K562 (cell line): ENCODE measurements around the gene RIPPLY3. TPM values are rescaled to one million over a fixed set of nuclear protein-coding genes. Genes with fewer than 3 reads are reported as not detected.

Source experiments
- CREB5 ChIP-seq: fragments of 250-450 bp; sonication (Bioruptor Pico); IDR thresholded peaks from 2 replicates; pipeline ENCODE4 v1.5.0; 2020; ENCODE audit warnings: mild to moderate bottlenecking
- CREM ChIP-seq: IDR thresholded peaks from 2 replicates; pipeline ENCODE4 v1.6.1; 2014; ENCODE audit warnings: antibody characterized with exemption, low read depth
- E2F4 ChIP-seq: sonication (generic); formaldehyde crosslinking; IDR thresholded peaks from 2 replicates; pipeline ENCODE4 v1.8.0; 2022; ENCODE audit warnings: mild to moderate bottlenecking, low read depth, missing genetic modification reagents
- GABPB2 ChIP-seq: fragments of 250-450 bp; sonication (Bioruptor Pico); conservative IDR thresholded peaks from 2 replicates; pipeline ENCODE4 v1.5.1; 2021; ENCODE audit warnings: mild to moderate bottlenecking
- GATA2 ChIP-seq: sonication (generic); formaldehyde crosslinking; IDR thresholded peaks from 2 replicates; pipeline ENCODE4 v1.4.0; 2020; ENCODE audit warnings: mild to moderate bottlenecking, missing genetic modification reagents
- HNRNPL ChIP-seq: fragments of 200-400 bp; formaldehyde crosslinking; IDR thresholded peaks from 2 replicates; pipeline ENCODE4 v1.6.1; 2017; ENCODE audit warnings: low read depth, mild to moderate bottlenecking, low read length
- JUND ChIP-seq, 2 experiments: IDR thresholded peaks; 2 replicates in 1 of 2; 3 replicates in 1 of 2; pipeline ENCODE4 v1.6.1; 2011; ENCODE audit warnings: borderline replicate concordance in 2 of 2, low read depth in 2 of 2, low read length in 2 of 2, improper control_type of control experiment in 1 of 2, missing biosample characterization in 1 of 2, missing genetic modification characterization in 1 of 2, missing genetic modification reagents in 1 of 2
- KDM2B ChIP-seq: fragments of 250-450 bp; sonication (Bioruptor Pico); IDR thresholded peaks from 2 replicates; pipeline ENCODE4 v1.8.0; 2021; ENCODE audit warnings: mild to moderate bottlenecking, moderate library complexity
- MBD1 ChIP-seq: fragments of 250-450 bp; sonication (Bioruptor Pico); IDR thresholded peaks from 2 replicates; pipeline ENCODE4 v1.8.0; 2022; ENCODE audit warnings: inconsistent platforms
- MLX ChIP-seq, 2 experiments: fragments of 450-650 bp in 1 of 2; sonication (generic) in 1 of 2; formaldehyde crosslinking; conservative IDR thresholded peaks; 2 replicates each; pipeline versions ENCODE4 v1.4.0 to v1.8.1; 2020 to 2022; ENCODE audit warnings: mild to moderate bottlenecking in 1 of 2, missing genetic modification reagents in 1 of 2
- MTA2 ChIP-seq: fragments of 450-650 bp; IDR thresholded peaks from 2 replicates; pipeline ENCODE4 v1.6.1; 2016; ENCODE audit warnings: low read depth
- NFXL1 ChIP-seq: fragments of 450-650 bp; formaldehyde crosslinking; IDR thresholded peaks from 2 replicates; pipeline ENCODE4 v1.4.0; 2021; ENCODE audit warnings: mild to moderate bottlenecking
- NR2C2 ChIP-seq, 2 experiments: fragments of 200-800 bp in 1 of 2; sonication (Bioruptor generic) in 1 of 2; sonication (generic) in 1 of 2; formaldehyde crosslinking in 1 of 2; IDR thresholded peaks; 2 replicates each; pipeline versions ENCODE4 v1.6.1 to v1.8.0; 2016 to 2022; ENCODE audit warnings: mild to moderate bottlenecking in 1 of 2, missing compliant biosample characterization in 1 of 2, missing genetic modification characterization in 1 of 2, missing genetic modification reagents in 1 of 2
- OTX1 ChIP-seq: fragments of 450-650 bp; formaldehyde crosslinking; IDR thresholded peaks from 2 replicates; pipeline ENCODE4 v1.4.0; 2022; ENCODE audit warnings: mild to moderate bottlenecking
- RBM15 ChIP-seq: fragments of 200-400 bp; formaldehyde crosslinking; IDR thresholded peaks from 2 replicates; pipeline ENCODE4 v1.6.1; 2018; ENCODE audit warnings: mild to moderate bottlenecking, low read length, moderate library complexity; ENCODE audit not compliant: insufficient read depth
- SMAD2 ChIP-seq: fragments of 150-350 bp; IDR thresholded peaks from 2 replicates; pipeline ENCODE4 v1.6.1; 2014; ENCODE audit warnings: low read depth, mild to moderate bottlenecking, low read length
- SP1 ChIP-seq: sonication (generic); formaldehyde crosslinking; IDR thresholded peaks from 2 replicates; pipeline ENCODE4 v1.8.1; 2022; ENCODE audit warnings: mild to moderate bottlenecking, missing genetic modification reagents
- STAT5A ChIP-seq: IDR thresholded peaks from 2 replicates; pipeline ENCODE4 v1.6.1; 2012; ENCODE audit warnings: low read length, inconsistent platforms, borderline replicate concordance
- TCF3 ChIP-seq: sonication (generic); formaldehyde crosslinking; IDR thresholded peaks from 2 replicates; pipeline ENCODE4 v1.4.0; 2020; ENCODE audit warnings: mild to moderate bottlenecking, missing genetic modification reagents
- WHSC1 ChIP-seq: IDR thresholded peaks from one replicate; pipeline ENCODE4 v1.6.1; 2012; ENCODE audit warnings: low read length, control low read depth, inconsistent platforms
- XRCC3 ChIP-seq: fragments of 450-650 bp; IDR thresholded peaks from 2 replicates; pipeline ENCODE4 v1.6.1; 2017; ENCODE audit warnings: mild to moderate bottlenecking, moderate library complexity
- ZBTB1 ChIP-seq: sonication (generic); formaldehyde crosslinking; IDR thresholded peaks from 2 replicates; pipeline ENCODE4 v1.8.1; 2023; ENCODE audit warnings: missing genetic modification reagents, low read depth, mild to moderate bottlenecking, borderline replicate concordance
- ZSCAN29 ChIP-seq: fragments of 450-650 bp; IDR thresholded peaks from 2 replicates; pipeline ENCODE4 v1.6.1; 2017
- polyA plus RNA-seq, 8 experiments: library from polyadenylated mRNA; depleted of rRNA in 4 of 8; stranded (reverse) in 5 of 8; unstranded in 3 of 8; fragments of >200 nt; fragmentation: Nextera tagmentation in 2 of 8; fragmentation: Illumina TruSeq in 1 of 8; extraction: Ambion mirVana in 2 of 8; extraction: Trizol in 1 of 8; gene quantifications; 2 replicates each; pipeline versions ENCODE4 v1.2.1 to v1.2.3, GENCODE V29; 2011 to 2014; ENCODE audit warnings: inconsistent platforms in 1 of 8, missing spikeins in 1 of 8
- total RNA-seq, 7 experiments: library from RNA; depleted of rRNA in 6 of 7; stranded (reverse); fragments of >200 nt in 6 of 7; fragmentation: Illumina TruSeq in 2 of 7; extraction: Trizol in 2 of 7; gene quantifications; 2 replicates each; pipeline versions ENCODE4 v1.2.1 to v1.2.3, GENCODE V29; 2011 to 2021; ENCODE audit warnings: low replicate concordance in 1 of 7

RIPPLY3 gene
- total and polyA plus RNA-seq, 9 of the 15 experiments (the other 6 are each of a cell fraction or from before 2014, with no cell fraction given): not detected

GRCh38 chr21:36964827-36965719 is 41.4 kb upstream of the RIPPLY3 start (continued):
- TF ChIP-seq JUND (IDR thresholded peaks at IDR 0.05; ENCODE audit: borderline replicate concordance, low read depth, low read length): peak; percentile 82
- TF ChIP-seq JUND (tag; IDR thresholded peaks at IDR 0.05; ENCODE audit: borderline replicate concordance, low read depth, low read length): 0 out of 3 replicates have a peak, but pooled peaks have one; percentile 7
- no peak for TF ChIP-seq WHSC1
- TF ChIP-seq TCF3 (CRISPR knock-in tag): peak; percentile 55
- TF ChIP-seq MLX (CRISPR knock-in tag; conservative IDR thresholded peaks at IDR 0.05): no peak
- no peak for TF ChIP-seq KDM2B (CRISPR knock-in tag)
- no peak for TF ChIP-seq CREB5
- TF ChIP-seq E2F4 (CRISPR knock-in tag): no peak
- no peak for TF ChIP-seq SMAD2
- no peak for TF ChIP-seq HNRNPL
- no peak for TF ChIP-seq NR2C2 (CRISPR knock-in tag; IDR thresholded peaks at IDR 0.05)
- TF ChIP-seq NR2C2 (tag; IDR thresholded peaks at IDR 0.05): peak; percentile 58
- peak; percentile 72 for TF ChIP-seq NFXL1 (CRISPR knock-in tag)
- 0 out of 2 replicates have a peak, but pooled peaks have one; percentile 8 for TF ChIP-seq STAT5A
- peak; percentile 81 for TF ChIP-seq CREM
- TF ChIP-seq MTA2: peak; percentile 10; the same call in 1 of the 2 replicates
- no peak for TF ChIP-seq MBD1 (CRISPR knock-in tag)
- no peak for TF ChIP-seq ZBTB1 (CRISPR knock-in tag)
- TF ChIP-seq OTX1 (CRISPR knock-in tag): 0 out of 2 replicates have a peak, but pooled peaks have one; percentile 6
- no peak for TF ChIP-seq RBM15
- peak; percentile 45; the same call in 1 of the 2 replicates for TF ChIP-seq SP1 (CRISPR knock-in tag)
- no peak for TF ChIP-seq ZSCAN29
- 0 out of 2 replicates have a peak, but pooled peaks have one; percentile 17 for TF ChIP-seq GABPB2 (CRISPR knock-in tag)
- no peak for TF ChIP-seq XRCC3
- TF ChIP-seq GATA2 (CRISPR knock-in tag): no peak; the same call in 1 of the 2 replicates
